SK-N-SH treated with all-trans-retinoic acid at 6 μM for 48 hours (cell line): Measurements from ENCODE around the gene FOXE1.

Experiments used
- ARNTL ChIP-seq: fragments of 450-650 bp; formaldehyde crosslinking; IDR thresholded peaks from 2 replicates; pipeline ENCODE4 v1.5.0; 2020; ENCODE audit warnings: low read depth, mild to moderate bottlenecking, moderate library complexity, borderline replicate concordance
- RARB ChIP-seq: fragments of 250-450 bp; sonication (Bioruptor Pico); IDR thresholded peaks from 2 replicates; pipeline ENCODE4 v1.8.0; 2021; ENCODE audit warnings: mild to moderate bottlenecking, moderate library complexity

- no peak for TF ChIP-seq ARNTL
- TF ChIP-seq RARB (CRISPR knock-in tag) = no peak
Measured at GRCh38 chr9:97855486-97855875, 2.5 kb downstream of the FOXE1 start.
